NCI-H1930 (cell line): Measurements from ENCODE around the gene C10orf53.
A peak's percentile ranks its signal among the peaks of the same experiment; 100 is the strongest.

Experiments
- DNase-seq, 2 experiments: peaks; one replicate each; lab custom pipeline; 2025; lab: John Stamatoyannopoulos, UW

Gene C10orf53

GRCh38 chr10:49679480-49679893 is at the start of gene C10orf53:
Gene C10orf53 (plus strand): TSS chr10:49679651. CDS start chr10:49679698, 47 bp downstream.
- peak; percentile 51 for DNase-seq

DNA sequence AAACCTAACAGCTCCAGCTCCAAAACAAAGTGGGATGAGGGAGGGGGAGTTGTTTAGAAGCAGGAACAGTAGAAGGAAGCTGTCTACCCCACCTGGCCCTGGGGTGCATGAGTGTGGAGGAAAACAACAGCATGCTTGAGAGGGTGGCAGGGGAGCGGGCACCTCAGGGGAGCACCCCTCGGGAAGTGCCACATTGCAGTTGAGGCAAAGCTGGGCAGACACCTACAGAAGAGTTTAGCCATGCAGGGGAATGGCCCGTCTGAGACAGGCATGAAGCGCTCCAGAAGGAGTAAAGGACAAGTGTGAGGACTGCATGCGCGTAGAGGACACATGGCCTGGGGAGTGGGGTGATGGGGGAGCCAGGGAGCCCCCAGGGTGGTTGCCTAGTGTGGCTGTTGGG is 47.5 kb upstream of the C10orf53 start:
- no peak for DNase-seq

- DNase-seq: no peak
Measured at GRCh38 chr10:49632406-49633317, 46.8 kb upstream of the C10orf53 start.

GRCh38 chr10:49633327-49634068 is 46.0 kb upstream of the C10orf53 start:
- no peak for DNase-seq

GRCh38 chr10:49634069-49634660 is 45.3 kb upstream of the C10orf53 start:
- DNase-seq: no peak

GRCh38 chr10:49642311-49642710 is 37.1 kb upstream of the C10orf53 start:
- DNase-seq: no peak

GRCh38 chr10:49643241-49644034 is 36.0 kb upstream of the C10orf53 start:
- DNase-seq: no peak

DNA sequence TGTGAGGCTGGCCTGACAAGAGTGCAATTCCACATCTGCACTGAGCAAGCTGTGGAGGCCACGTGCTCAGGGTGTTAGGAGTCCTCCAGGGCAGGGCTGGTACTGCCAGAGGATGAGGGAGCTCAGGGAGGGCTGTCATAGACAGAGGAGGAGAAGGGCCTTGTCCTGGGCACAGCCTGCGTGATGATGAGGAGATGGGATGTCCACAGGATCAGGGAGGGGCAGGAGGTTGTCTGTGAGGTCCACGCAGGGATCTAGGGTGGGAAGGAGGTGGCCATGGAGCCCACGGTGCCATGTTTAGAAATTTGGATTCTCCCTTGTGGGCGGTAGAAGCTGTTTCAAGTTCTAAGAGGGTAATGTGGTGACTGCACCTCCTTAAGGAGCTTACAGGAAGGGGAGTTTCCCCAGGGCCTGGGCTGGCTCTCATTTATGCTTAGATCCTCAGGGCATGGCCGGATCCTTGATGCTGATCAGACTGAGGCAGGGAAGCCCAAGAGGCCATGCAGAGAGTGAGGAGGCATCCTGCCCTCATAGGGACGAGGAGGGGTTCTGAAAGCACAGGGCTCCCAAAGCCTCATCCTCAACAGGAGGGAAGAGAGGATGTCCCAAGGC is 35.3 kb upstream of the C10orf53 start:
- no peak for DNase-seq

DNA sequence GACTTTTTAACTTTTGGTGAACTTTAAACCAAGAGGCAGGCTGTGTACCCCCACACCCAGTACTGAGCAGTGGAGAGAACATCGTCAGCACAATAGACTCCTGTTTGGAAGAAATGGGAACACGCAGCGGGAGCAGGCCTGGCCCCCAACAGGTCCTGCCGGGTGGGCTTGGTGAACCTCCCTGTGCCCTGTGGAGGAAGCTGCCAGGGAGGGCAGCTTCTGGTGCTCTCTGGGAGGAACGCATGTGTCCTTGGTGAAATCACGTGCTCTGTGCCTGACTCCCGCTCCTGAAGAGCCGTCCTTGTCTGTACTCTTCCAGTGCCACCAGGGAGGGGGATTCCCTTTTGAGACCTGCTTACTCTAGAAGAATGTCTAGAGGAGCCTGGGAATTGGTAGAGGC is 34.0 kb upstream of the C10orf53 start:
- DNase-seq: no peak

- DNase-seq: no peak
Measured at GRCh38 chr10:49645871-49646870, 33.3 kb upstream of the C10orf53 start.

- no peak for DNase-seq
Measured at GRCh38 chr10:49647554-49647953, 31.9 kb upstream of the C10orf53 start.

DNA sequence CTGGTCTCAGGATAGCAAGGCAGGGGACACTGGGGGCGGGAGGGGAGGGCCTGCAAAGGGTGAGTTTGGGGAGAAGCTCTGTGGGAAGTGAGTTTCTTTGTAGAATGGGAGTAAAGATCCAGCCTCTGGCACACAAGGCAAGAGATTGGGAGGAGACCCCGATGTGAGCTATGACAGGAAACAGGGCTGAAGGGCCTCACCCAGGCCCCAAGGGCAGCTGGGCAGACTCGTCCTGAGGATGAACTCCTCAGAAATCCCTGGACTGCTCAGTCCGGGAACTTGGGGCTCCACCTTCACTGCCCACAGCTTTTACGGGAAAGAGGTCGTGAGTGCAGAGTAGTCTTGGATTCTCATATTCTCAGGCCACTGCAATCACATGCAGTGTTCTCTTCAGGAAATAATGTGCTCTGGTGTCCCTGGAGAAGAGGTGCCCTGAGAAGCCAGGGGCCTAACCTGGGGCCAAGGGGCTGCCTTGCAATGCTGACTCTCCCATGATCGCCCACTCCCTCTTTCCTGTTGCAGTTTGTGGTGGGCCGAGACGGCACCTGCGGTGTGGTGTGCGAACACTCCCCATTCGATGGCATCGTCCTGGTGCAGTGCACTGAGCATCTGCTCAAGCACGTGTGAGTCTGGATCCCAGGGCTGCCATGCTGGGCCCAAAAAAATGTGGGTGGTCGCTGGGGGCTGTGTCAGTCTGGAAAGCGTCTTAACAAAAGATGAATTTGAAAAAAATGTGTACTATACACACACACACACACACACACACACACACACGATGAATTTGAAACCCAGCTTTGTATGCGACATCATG is 31.3 kb upstream of the C10orf53 start:
- DNase-seq: no peak

GRCh38 chr10:49649294-49649693 is 30.2 kb upstream of the C10orf53 start:
- no peak for DNase-seq

DNA sequence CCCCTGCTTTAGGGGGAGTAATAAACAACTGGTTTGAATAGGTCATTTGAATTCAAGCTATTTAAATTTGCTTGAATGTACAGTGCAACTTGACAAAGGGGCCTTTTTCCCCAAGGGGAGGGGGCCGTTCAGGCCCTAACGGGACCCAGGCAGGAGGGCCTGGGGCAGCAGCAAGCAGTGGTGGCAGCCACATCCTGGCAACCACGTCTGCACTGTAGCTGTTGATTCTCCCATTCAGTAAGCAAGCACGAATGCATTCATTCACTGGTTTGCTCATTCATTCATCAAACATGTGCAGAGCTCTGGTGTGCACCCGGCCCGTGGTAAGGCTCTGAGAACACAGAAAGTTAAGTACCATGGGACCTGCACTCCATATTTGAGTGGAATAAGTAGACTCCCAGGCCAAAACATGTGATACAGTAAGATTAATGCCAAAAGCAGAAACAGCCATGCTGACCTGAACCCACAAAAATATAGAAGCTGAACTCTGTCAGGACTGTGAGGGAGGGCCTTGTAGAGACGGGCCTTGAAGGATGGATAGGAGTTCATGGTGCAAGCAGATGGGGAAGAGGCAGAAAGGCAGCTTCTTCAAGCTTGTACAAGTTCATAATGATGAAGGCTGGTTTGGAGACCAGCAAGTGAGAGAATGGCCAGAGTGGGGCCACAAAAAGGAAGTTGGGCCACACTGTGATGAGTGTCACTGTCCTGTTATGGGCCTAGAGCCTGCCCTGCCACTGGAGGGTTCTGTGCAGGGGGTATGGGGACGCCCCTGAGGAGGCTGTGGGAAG is 29.3 kb upstream of the C10orf53 start:
- no peak for DNase-seq

- DNase-seq: no peak
Measured at GRCh38 chr10:49650724-49651034, 28.8 kb upstream of the C10orf53 start.

DNA sequence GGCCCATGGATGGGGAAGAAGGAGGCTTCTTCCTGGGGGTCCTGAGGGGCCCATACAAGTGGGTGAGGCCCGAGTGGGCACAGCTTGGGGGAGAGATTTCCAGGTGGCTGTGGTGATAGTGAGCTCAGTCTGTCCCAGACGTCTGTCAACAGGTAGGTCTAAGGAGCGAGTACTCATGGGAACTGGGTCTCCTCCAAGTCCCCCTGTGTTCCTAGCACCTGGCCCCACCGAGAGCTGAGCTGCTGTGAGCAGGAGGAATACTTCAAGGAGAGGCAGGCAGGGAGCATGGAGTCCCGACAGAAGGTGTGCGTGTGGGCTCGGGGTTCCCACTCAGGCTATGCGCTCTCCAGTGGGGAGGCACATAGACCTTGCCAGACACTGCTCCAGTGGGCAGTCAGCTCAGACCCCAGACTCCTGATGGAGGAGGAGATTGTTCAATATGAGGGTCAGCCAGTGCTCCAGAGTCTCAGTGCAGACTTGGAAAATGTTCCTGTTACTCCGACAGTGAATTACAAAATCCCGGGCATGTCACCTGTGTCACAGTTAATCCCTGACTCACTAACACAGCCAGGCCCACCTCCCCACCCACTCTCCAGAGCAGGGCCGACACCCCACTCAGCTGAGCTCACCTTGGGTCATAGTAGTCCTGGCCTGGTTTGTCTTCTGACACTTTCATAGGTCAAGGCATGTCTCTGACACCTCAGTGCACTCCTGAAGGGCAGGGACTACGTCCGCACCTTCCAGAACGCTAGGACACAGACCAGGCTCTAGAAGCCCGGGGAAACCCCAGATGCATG is 28.2 kb upstream of the C10orf53 start:
- DNase-seq: no peak

- DNase-seq: no peak
Measured at GRCh38 chr10:49651917-49652316, 27.5 kb upstream of the C10orf53 start.
